Measurements from ENCODE around the gene FBLN5.
"Not testable (repeated sequence)": the region's sequence is repeated elsewhere in the genome, so short reads cannot be mapped to it uniquely, and the experiment has no call there.

Gene FBLN5

DNA sequence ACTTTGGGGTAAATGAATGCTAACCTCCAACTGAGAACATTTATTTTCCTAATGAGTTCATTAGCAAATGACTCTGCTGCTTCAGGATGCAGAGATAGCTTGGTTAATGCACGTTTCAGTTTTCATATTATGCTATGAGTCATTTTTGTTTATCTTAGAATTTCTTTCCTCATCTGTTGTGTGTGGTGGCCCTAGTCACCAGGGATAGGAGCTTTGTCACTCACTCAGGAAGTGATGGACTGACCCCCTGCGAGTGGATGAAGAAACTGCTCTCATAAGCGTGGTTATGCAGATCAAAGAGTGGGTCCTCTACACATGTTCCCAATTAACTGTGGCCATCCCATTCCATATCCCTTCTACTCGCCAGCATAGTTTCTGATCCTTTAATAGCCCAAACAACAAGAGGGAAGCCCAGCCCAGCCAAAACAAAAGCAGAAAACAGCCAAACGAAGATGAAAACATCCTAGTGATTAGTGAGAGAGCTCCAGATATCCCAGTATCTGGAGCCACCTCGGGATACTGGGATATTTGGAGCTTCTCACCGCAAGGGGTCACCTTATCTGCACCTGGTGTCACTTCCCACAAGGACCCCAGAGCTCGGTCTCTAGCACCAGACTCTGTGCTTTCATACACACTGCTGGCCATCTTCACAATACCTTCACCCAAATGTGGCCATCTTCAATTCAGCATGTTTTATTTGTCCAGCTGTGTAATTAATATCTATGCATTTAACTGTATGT, 88.8 kb downstream of the FBLN5 start:
- DNase-seq = no peak

DNA sequence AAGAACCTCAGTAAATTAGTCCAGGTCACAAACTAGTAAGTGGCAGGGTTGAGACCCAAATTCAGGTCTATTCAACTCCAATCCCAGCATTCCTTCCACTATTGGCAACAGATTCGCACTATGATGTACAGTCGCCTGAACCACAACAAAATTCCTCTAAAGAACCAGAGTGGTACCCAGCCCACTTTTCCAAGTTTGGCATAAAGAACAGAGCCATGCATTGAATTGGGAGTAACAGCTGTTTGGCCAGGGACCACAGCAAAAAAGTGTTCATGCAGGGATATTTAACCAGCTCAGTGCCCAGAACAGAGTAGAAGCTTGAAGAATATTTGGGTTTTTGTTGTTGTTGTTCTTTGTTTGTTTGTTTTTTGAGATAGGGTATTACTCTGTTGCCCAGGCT, 89.9 kb downstream of the FBLN5 start:
- no peak for DNase-seq

DNA sequence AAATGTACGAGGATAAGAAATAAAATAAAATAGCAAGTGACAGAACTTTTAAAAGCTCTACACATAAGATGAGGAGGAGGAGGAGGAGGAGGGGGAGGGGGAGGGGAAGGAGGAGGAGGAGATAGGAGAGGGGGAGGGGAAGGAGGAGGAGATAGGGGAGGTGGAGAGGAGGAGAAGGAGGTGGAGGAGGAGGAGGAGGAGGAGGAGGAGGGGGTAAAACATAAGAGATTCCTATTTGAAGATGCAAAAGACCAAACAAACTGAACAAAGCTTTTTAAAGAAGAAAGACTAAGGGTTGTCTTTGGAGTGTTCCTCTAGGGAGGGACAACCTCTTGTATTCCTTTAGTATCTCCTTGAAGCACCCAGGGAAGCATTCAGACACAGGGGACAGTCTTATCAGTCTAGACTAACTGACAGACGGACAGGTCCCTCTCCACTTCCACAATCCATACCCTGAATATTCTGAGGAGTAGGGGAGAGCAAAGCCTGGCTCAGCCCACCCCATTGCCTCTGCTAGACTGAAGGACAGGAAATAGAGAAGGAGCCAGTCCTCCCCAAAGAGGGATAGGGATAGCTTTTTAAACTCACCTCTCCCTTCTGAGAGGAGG, 93.1 kb downstream of the FBLN5 start:
- no peak for DNase-seq

DNA sequence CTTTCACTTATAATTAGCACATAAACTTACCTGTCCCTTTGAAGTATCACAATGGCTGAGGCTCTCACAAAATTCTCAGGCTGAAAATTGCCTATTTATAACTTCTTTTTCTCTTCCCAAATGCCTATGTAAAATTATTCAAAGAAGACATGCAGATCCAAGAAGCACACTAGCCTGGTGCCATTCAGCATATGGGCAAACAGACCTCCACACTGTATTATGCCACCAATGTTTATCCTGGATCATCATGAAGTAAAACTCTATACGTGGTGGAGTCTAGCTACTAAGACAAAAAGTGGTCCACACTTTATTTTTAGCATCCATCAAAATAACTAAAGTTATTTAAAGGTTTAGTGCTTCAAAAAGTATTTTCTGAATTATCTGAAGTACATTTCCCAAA, 95.9 kb downstream of the FBLN5 start:
- no peak for DNase-seq

DNA sequence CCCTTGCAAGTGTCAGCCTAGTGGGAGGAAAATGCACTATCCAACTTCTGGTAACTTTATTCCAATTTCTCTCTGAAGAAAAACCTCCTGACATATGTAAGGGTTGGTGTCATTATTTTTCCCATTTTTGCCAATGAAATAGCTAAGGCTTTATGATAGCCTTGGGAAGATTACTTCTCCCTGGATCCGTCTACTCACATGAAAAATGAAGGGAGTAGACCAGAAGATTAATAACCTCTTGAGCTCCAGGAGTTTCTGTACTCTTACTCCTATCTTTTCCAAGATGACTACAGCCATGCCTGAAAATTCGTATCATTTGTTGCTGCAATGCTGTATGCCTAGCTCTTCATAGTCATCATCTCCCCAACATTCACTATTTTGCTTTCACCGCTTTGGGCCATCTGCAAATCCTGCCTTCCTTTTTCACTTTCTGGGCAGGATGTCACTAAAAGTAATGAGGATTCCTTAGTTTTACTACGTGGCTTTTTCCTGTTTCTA, 98.9 kb downstream of the FBLN5 start:
- no peak for DNase-seq

DNA sequence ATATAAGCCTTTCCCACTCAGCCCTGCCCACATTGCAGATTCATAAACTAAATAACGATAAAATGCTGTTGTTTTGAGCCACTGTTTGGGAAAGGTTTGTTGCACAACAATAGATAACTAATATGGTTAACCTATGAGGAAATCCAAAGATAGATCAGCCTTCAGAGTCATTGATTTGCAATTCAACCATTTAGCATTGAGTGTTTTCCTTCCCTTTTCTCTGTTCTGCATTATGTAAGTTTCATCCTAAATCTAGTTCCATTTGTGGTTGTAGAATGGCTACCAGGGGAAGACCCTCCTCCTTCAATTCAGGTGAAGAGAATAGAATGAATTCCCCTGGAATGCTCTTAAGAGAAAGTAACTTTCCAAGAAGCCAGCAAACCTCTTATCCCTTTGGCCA, 99.8 kb downstream of the FBLN5 start:
- no peak for DNase-seq

DNA sequence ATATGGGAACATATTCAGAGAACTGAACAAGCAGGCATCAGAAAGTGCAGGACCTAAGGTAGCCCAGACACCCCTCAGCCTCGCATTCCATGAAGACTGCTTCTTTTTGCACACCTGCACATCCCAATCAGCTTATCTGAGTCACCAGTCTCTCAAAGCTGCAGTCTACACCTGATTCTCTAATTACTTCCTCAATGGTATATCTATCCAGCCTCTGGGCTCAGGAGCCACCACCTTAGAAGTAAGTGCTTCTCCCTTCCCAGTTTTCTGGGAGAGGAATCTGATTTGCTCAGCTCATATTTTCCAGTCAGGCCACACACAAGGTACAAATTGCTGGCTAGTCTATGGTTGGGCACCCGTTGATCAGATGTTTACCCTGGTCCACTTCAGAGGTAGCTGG, 101.8 kb downstream of the FBLN5 start:
- no peak for DNase-seq

DNA sequence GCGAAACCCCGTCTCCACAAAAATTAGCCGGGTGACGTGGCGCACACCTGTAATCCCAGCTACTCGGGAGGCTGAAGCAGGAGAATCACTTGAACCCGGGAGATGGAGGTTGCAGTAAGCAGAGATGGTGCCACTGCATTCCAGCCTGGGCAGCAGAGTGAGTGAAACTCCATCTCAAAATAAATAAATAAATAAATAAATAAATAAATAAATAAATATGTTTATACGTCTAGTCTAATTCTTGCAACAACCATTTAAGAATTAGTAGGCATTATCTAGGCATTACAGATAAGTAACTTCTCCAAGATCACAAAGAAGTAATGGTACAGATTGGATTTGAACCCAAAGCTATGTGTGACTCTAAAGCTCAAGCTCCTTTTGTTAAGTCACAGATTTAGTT, 102.4 kb downstream of the FBLN5 start:
- not testable (repeated sequence) for DNase-seq

DNA sequence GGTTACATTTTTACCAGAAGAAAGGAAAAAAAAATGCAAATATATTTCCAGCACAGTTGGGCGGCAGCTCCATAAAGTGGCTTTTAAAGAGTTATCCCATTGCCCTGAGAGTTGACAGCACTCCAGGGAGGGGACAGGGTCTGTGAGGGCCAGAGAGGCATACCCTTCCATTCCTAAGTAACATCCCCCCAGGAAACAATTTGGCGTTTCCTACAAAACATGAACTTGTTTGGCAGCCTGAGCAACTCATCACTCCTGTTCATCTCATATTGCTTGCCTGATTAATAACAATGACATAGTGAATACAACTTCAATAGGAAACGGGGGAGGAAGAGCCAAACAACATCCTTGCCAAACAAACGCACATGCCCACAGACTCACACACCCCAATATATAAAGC, 103.5 kb downstream of the FBLN5 start:
- no peak for DNase-seq

DNA sequence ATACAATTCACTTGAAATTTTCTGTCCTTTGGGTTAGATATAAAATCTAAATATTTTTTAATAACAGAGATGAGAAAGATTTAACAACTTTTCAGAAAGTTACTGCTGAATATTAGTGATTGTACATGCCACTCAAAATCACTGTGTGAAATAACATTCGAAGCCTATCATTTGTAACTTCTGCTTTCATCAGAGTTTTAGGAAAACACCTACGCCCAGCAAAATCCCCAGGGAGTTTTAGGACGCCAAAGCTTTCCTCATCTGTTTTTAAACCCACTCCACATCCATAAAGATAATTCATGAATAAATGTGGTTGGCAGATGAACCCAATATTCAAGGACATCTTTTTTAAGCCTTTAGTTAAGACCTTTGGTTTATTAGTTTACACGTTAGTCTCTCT, 104.1 kb downstream of the FBLN5 start:
- no peak for DNase-seq

DNA sequence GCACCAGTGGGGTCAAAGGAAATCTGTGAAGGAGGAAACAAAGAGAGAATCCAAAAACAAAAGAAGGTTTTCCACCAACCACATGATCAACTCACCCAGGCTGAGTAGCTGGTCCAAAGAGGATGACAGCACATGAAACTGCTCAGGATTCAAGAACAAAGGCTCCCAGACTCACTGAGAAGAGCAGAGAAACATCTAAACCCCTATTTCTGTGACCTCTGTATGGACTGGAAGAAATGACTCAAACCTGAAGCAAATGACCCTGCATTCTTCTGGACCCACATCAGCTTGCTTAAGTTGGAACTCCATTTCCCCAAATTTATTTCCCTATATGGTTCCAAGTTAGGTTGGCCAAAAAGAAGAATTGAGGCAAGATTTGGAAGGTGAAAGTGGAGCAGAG, 106.4 kb downstream of the FBLN5 start:
- DNase-seq = no peak

DNA sequence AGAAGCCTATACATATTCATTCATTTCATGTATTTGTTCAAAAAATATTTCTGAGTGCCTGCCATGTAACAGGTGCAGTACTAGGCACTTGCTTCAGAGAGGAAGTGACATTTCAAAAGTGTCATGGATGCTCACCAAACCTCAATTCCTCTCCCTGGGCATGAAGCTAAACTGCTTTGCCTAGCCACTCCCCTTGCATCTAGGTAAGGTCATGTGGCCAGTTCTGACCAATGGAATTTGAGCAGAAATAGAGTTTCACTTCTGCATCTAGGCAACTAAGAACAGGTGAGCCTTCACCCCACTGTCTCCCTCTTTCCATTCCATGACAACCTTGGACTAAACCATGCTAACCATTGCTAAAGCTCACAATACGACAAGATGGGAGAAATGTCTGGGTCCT, 107.7 kb downstream of the FBLN5 start:
- no peak for DNase-seq

DNA sequence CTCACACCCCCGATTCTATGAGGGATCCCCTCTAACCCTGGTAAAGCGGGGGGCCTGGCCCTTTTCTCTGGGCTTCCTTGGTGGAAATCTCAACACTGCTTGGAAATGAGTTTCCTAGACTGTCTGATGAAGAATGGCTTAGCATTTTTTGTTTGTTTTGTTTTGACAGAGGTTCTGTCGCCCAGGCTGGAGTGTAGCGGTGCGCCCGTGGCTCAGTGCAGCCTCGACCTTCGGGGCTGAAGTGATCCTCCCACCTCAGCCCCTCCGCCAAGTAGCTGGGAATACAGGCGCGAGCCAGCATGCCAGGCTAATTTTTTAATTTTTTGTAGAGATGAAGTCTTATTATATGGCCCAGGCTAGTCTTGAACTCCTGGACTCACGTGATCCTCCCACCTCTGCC, 110.4 kb downstream of the FBLN5 start:
- no peak for DNase-seq

DNA sequence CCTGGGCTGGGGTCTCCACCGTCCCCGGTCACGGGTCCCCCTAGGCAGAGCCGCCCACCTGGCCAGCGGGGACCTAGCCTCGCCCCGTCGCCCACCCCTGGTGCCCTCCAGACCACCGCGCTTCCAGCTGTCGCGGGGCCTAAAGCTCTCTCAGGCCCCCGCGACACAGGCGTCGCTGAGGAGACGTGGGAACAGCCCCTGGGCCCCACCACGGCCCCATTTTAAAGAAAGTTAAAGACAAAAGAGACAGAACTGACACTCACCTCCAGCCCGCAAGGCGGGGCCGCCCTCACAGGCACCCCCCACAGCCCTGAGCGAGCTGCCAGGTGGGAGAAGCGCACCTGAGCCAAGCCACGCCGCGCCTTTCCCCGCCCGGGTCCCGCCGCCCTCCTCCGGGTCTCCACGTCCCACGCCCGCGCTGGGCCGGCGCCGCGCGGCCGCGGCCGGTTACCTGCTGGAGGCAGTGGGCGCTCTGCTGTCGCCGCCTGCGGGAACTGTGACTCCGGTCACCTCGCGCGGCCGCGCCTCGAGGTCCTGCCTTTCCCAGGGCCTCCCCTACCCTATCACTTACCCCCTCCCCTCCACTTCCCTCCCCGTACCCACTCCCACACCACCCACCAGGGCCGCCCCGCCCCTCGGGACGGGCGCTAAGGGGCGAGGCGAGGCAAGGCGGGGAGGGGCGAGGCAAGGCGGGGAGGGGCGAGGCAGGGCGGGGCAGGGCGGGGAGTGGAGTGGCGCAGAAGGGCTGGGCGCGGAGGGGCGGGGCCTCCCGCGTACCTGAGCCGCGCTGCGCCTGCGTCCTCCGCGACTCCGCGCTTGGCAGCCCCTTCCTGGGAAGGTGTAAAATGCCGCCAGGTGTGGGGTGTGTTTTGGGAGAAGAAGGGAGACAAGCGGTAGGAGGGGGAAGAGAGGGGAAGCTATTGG, 111.3 kb downstream of the FBLN5 start:
- DNase-seq = no peak

DNA sequence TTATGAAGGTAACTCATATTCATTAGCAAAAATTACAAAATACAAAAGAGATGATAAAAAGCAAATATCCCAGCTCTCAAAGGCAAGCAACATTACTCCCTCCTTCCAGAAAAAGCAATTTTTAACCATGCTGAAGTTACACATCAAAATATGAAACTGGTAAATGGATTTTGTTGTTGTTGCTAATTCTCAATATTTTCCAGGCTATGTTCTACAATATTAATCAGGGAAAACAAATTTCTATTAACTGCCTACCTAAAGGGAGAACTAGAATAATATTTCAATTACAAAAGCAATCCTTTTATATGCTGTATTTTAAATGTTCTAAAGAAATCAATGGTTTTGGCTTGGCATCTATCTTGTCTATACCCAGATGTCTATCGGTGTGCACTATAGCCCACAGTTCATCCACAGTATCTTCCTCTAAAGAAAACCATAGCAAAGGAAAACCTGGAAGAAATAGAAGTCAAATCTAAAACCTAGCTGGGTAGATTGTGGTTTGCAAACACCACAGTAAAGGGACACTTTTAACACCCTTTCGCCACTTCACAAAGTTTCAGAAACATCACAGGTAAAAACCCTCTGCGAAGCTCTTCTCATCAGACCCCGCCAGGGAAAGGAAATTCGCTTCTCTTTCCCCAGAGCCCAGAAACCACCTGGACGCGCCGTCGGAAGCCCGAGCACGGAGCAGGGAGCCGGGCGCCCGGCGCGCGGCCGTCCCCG, 112.1 kb downstream of the FBLN5 start:
- DNase-seq = no peak

DNA sequence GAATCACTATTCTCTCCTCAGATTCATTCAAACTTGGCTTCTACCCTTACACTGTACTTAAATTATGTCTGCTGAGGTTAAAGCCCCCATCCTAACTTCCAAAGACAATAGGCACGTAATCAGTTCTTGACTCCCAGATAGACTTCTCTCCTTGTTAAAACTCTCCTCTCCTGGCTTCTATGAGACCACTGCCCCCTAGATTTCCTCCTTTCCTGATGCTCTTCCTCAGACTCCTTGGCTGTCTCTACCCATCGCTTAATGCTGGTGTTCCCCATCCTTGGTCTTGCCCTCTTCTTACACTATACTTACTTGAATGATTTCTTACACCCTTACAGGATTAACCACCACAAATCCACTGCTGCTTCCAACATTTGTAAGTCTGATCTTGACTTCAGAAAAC, 112.9 kb downstream of the FBLN5 start:
- no peak for DNase-seq

DNA sequence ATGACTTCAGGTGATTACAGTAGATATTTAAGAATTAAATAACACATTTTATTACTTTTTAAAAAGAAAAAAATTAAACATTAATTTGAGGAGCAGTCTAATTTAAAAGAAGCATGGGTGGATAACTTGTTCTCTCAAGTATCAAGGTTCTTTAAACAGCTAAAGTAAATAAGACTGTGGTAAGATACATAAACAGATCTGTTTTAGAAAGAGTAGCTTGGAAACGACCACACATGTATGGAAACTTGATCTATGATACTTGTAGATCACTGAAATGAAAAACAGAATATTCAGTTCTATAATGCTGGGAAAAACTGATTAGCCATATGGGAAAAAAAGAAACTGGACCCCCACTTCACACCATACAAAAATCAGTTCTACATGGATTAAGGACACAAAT, 116.2 kb downstream of the FBLN5 start:
- no peak for DNase-seq

DNA sequence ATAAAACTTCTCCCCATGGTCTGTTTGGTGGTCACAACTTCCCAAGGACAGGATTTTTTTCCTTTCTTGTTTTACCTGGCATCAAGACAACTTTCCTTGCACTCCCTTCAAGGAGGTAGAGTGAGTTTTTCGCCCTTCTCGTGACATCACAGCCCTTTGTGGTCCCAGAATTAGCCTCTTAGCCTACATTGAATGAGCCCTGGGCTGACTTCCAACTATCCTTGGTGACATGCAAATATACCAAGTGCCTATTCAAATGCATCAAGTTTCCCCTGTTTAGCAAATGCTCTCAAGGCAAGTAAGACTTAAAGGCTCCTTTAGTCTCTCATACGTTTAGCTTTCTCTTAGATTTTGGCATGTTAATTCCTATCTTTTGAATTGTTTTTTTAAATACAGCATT, 116.7 kb downstream of the FBLN5 start:
- DNase-seq = no peak

DNA sequence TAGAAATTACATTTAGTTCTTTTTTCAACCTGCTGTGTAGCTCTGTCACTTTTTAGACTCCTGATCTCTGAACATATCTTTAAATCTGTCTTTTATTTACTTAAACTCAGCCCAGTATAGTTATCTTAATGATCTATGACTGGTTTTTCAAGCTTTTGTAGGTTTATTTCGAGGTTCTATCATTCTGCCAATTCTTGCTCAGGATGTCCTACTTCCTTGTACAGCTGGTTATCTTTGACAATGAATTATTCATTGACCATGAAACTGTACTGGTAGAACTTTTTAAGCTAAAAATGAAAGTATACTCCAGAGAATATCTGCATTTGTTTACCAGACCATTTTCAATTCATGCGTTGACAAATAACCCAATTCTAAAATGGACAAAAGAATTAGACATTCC, 118.0 kb downstream of the FBLN5 start:
- no peak for DNase-seq

DNA sequence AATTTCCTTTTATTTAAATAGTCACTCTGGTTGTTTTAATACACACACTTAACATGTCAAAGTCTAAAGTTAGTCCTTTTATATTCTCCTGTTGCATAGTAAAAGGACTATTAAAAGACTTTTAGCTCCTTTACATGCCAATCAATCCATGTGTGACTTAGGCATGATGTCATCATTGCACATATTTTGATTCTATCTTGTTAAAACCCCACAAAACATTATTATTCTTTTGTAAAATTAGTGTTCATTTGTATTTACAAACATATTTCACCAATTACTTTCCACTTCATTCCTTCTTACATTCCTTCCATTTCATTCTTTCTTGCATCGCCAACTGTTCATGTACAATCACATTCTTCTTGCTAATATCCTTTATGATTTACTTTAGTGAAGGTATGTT, 119.7 kb downstream of the FBLN5 start:
- DNase-seq = no peak

Data from right forelimb (tissue), 1 donor.